ENCODE data around the gene PLCB1. TPM values are rescaled to one million over a fixed set of nuclear protein-coding genes. Genes with fewer than 3 reads are reported as not detected.
"Not testable (repeated sequence)": the region's sequence is repeated elsewhere in the genome, so short reads cannot be mapped to it uniquely, and the experiment has no call there.

Gene PLCB1
- total RNA-seq, 1 experiment from 2014 or later = 4.4 TPM

DNA sequence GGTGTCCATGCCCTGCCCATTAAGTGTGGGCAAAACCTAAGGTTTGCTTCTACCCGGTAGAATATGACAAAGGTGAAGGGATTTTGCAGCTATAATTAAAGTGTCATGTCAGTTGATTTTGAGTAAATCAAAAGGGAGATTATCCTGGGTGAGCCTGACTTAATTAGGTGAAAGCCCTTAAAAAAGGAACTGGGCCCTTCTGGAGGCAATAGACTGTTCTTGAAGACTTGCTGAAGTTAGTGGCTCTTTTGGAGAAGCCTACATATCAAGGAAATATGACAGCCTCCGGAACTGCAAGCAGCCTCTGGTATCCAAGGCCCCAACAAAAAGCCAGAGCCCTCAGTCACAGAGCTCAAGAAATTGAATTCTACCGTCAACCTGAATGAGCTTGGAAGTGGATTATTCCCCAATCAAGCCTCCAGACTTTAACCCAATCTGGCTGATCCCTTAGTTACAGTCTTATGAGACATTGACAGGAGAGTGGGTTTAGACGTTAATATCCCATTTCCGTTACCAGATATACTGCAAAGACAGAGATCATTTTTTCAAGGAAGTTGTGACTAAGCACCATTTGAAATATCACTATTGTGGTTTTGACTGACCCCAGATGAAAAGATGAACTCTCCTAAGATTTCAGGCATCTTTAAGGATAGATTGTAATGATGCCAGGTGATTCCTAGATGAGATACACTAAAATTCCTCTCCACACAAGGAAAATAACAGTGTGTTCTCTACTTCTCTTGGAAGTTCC, 303.4 kb downstream of the PLCB1 start:
- CTCF ChIA-PET = no interaction called here
- intact Hi-C loops (cut with micrococcal nuclease) = no loop called here
- H3K79me2 ChIP-seq (ENCODE audit: low read length) = no peaks in the 10 kb centered on the region
- H2AFZ ChIP-seq (ENCODE audit: low read length) = no peak overlapping the region
- H4K20me1 ChIP-seq (ENCODE audit: low read length) = no peaks in the 10 kb centered on the region
- no peak overlapping the region for H3K4me3 ChIP-seq (ENCODE audit: low read length)
- POLR2A ChIA-PET (ENCODE audit: unreplicated experiment) = no interaction called here
- no peak for ATAC-seq
- DNase-seq = no peak
- H3K36me3 ChIP-seq (ENCODE audit: low read depth, low read length) = no peaks in the 10 kb centered on the region
- peaks cover 14% of the 10 kb centered on the region; the same call in 1 of the 2 replicates for H3K27me3 ChIP-seq (ENCODE audit: low read length)
- BruUV-seq (replicated peaks) = no TSS peak
- H3K9me2 ChIP-seq (replicated peaks; ENCODE audit: low read length) = no peaks in the 10 kb centered on the region
- no peak overlapping the region for H3K27ac ChIP-seq (ENCODE audit: low read length)
- no peaks in the 10 kb centered on the region for H3K9me3 ChIP-seq (ENCODE audit: low read length)
- H3F3A ChIP-seq (ENCODE audit: low read length, unreplicated experiment) = no peaks in the 10 kb centered on the region
- TF ChIP-seq EZH2phosphoT487 (IDR thresholded peaks at IDR 0.05; ENCODE audit: borderline replicate concordance, low read length) (no peak), EZH2 (IDR thresholded peaks at IDR 0.05; ENCODE audit: low read length, unreplicated experiment) (no peak)
- TF ChIP-seq, protein P1, sequence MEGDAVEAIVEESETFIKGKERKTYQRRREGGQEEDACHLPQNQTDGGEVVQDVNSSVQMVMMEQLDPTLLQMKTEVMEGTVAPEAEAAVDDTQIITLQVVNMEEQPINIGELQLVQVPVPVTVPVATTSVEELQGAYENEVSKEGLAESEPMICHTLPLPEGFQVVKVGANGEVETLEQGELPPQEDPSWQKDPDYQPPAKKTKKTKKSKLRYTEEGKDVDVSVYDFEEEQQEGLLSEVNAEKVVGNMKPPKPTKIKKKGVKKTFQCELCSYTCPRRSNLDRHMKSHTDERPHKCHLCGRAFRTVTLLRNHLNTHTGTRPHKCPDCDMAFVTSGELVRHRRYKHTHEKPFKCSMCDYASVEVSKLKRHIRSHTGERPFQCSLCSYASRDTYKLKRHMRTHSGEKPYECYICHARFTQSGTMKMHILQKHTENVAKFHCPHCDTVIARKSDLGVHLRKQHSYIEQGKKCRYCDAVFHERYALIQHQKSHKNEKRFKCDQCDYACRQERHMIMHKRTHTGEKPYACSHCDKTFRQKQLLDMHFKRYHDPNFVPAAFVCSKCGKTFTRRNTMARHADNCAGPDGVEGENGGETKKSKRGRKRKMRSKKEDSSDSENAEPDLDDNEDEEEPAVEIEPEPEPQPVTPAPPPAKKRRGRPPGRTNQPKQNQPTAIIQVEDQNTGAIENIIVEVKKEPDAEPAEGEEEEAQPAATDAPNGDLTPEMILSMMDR (conservative IDR thresholded peaks at IDR 0.05; ENCODE audit: low read depth, low read length) = no peak
- no peak overlapping the region for H3K4me2 ChIP-seq (ENCODE audit: low read length)
- no peaks in the 10 kb centered on the region for H3K4me1 ChIP-seq (ENCODE audit: insufficient read depth, low read length)
- no peak overlapping the region for H3K9ac ChIP-seq (ENCODE audit: low read length)

DNA sequence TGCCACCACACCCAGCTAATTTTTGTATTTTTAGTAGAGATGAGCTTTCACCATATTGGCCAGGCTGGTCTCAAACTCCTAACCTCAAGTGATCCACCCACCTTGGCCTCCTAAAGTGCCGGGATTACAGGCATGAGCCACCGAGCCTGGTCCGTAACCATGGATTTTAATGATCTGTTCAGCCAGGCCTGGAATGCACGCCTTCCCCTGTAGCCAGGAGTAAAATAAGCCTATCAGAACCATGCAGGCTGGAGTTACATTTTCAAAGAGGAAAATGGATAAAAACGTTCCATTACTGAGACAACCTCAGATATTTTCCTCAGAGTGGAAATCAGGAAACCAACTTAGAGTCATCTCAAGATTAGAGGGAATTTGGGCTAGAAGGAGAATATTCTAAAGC, 304.9 kb downstream of the PLCB1 start:
- H3K4me3 ChIP-seq (ENCODE audit: low read length); H3K27me3 ChIP-seq (ENCODE audit: low read length); H3K4me1 ChIP-seq (ENCODE audit: insufficient read depth, low read length); H4K20me1 ChIP-seq (ENCODE audit: low read length); H3K4me2 ChIP-seq (ENCODE audit: low read length); CTCF ChIA-PET; intact Hi-C loops (cut with micrococcal nuclease); BruUV-seq (replicated peaks); H3K9me3 ChIP-seq (ENCODE audit: low read length); H3K36me3 ChIP-seq (ENCODE audit: low read depth, low read length); H3K79me2 ChIP-seq (ENCODE audit: low read length); H3K9ac ChIP-seq (ENCODE audit: low read length); DNase-seq; H3K27ac ChIP-seq (ENCODE audit: low read length); ATAC-seq; H2AFZ ChIP-seq (ENCODE audit: low read length); H3K9me2 ChIP-seq (replicated peaks; ENCODE audit: low read length); H3F3A ChIP-seq (ENCODE audit: low read length, unreplicated experiment); POLR2A ChIA-PET (ENCODE audit: unreplicated experiment): not testable (repeated sequence)

DNA sequence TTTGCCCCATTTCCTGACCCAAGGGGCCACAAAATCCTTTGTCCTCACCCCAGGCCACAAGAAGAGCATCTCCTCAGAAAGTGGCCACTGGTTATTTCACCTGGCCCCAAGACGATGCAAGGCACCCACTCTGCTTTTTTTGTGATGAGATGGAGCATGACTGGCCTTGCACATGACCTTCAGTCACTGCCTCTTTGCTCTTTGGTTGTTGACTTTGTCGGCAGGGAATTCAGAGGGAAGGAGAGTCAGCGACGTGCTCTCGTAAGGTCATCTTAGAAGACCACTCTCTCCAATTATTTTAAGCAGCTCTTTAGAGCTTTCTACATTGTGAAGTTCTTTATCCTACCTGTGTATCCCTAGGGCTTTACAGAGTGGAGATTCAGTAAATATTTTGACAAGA, 306.7 kb downstream of the PLCB1 start:
- Histone ChIP-seq H3K9me2 (replicated peaks; ENCODE audit: low read length) (no peaks in the 10 kb centered on the region), H3K79me2 (ENCODE audit: low read length) (no peaks in the 10 kb centered on the region), H3F3A (ENCODE audit: low read length, unreplicated experiment) (no peaks in the 10 kb centered on the region), H3K36me3 (ENCODE audit: low read depth, low read length) (no peaks in the 10 kb centered on the region), H4K20me1 (ENCODE audit: low read length) (no peaks in the 10 kb centered on the region), H3K27ac (ENCODE audit: low read length) (no peak overlapping the region), H2AFZ (ENCODE audit: low read length) (no peak overlapping the region), H3K9me3 (ENCODE audit: low read length) (no peaks in the 10 kb centered on the region), H3K4me1 (ENCODE audit: insufficient read depth, low read length) (no peaks in the 10 kb centered on the region), H3K9ac (ENCODE audit: low read length) (no peak overlapping the region), H3K4me3 (ENCODE audit: low read length) (no peak overlapping the region), H3K4me2 (ENCODE audit: low read length) (no peak overlapping the region), H3K27me3 (ENCODE audit: low read length) (0 out of 2 replicates have a peak, but pooled peaks cover 6% of the 10 kb centered on the region)
- TF ChIP-seq EZH2 (IDR thresholded peaks at IDR 0.05; ENCODE audit: low read length, unreplicated experiment) (no peak), EZH2phosphoT487 (IDR thresholded peaks at IDR 0.05; ENCODE audit: borderline replicate concordance, low read length) (no peak)
- TF ChIP-seq, protein P1 (conservative IDR thresholded peaks at IDR 0.05; ENCODE audit: low read depth, low read length) = no peak
- DNase-seq (no peak), ATAC-seq (no peak)
- ChIA-PET CTCF (no interaction called here), POLR2A (ENCODE audit: unreplicated experiment) (no interaction called here)
- no TSS peak for BruUV-seq (replicated peaks)
- intact Hi-C loops (cut with micrococcal nuclease) = no loop called here

Measured in PC-3 (cell line).